Measurements from ENCODE around the gene NTMT1.
A peak's percentile ranks its signal among the peaks of the same experiment; 100 is the strongest.

The NTMT1 gene

GRCh38 chr9:129604766-129605163 is 21.2 kb upstream of the NTMT1 start:
- peaks cover 11% of the 10 kb centered on the region for H3K27me3 Mint-ChIP-seq
- no peak overlapping the region for H3K4me3 Mint-ChIP-seq
- H3K4me1 Mint-ChIP-seq, result peaks cover 19% of the 10 kb centered on the region
- no peak overlapping the region for H3K27ac Mint-ChIP-seq
- ATAC-seq (ENCODE audit: low read depth), result no peak
- DNase-seq (ENCODE audit: low spot score in 2 of 2), result no peak
- H3K36me3 Mint-ChIP-seq, result no peaks in the 10 kb centered on the region
- no peaks in the 10 kb centered on the region for H3K9me3 Mint-ChIP-seq

- no peak overlapping the region for H3K4me3 Mint-ChIP-seq
Observed at GRCh38 chr9:129606161-129607026, 19.6 kb upstream of the NTMT1 start.

GRCh38 chr9:129607027-129607387 is 19.0 kb upstream of the NTMT1 start:
- Mint-ChIP-seq H3K9me3 (no peaks in the 10 kb centered on the region), H3K36me3 (no peaks in the 10 kb centered on the region), H3K4me3 (no peak overlapping the region), H3K27ac (no peak overlapping the region), H3K27me3 (peaks cover 6% of the 10 kb centered on the region), H3K4me1 (peaks cover 27% of the 10 kb centered on the region)
- ATAC-seq (ENCODE audit: low read depth) (no peak), DNase-seq (ENCODE audit: low spot score in 2 of 2) (no peak)

More at GRCh38 chr9:129606161-129607026, 19.6 kb upstream of the NTMT1 start:
- Mint-ChIP-seq H3K27me3 (peaks cover 7% of the 10 kb centered on the region), H3K9me3 (no peaks in the 10 kb centered on the region), H3K27ac (no peak overlapping the region), H3K36me3 (no peaks in the 10 kb centered on the region), H3K4me1 (peaks cover 27% of the 10 kb centered on the region)
- no peak for DNase-seq (ENCODE audit: low spot score in 2 of 2)
- no peak for ATAC-seq (ENCODE audit: low read depth)

DNA sequence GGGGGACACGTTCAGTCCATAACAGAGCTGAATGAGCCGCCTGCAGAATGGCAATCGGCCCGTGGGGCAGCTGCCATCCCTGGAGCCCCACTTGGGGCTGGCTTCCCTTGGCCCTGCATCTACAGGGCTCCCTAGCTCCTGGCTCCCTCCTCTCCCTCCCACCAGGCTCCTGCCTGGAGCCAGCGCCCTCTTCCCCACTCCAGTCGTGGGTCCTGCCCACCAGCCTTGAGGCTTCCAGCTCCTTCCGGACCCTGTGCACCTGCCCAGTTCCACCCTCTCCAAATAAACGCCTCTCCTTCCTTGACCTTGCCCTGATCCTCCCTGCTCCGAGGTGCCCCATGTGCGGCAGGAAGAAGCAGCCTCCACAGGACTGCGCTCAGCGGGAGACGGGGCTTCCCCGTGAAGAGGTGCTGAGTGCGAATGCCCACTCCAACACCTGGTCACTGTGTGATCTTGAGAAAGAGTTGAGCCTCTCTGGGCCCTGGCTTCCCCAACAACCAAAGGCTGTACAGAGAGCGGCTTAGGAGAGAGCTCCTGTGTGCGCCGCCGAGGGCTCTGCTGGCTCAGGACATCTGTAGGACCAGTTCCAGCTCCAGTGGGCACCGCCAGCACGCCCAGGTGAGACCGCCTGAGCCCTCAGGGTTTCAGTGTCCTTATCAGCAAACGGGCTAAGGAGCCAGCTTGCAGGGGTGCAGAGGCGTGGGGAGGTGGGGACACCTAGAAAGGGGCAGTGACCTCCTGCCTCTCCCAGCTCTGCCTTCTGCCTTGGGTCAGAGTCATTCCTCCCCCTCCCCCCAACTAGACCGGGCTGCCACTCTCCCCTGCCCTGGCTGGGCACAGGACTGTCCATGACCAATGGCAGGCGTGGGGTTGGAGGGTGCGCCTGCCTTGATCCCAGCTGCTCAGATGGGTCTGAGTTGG is 17.1 kb upstream of the NTMT1 start:
- no peaks in the 10 kb centered on the region for H3K36me3 Mint-ChIP-seq
- peak overlapping the region; percentile 67 for H3K4me3 Mint-ChIP-seq
- H3K27me3 Mint-ChIP-seq, result no peaks in the 10 kb centered on the region
- ATAC-seq (ENCODE audit: low read depth) (no peak), DNase-seq (ENCODE audit: low spot score in 2 of 2) (no peak)
- no peak overlapping the region for H3K27ac Mint-ChIP-seq
- H3K4me1 Mint-ChIP-seq, result peaks cover 22% of the 10 kb centered on the region
- H3K9me3 Mint-ChIP-seq, result no peaks in the 10 kb centered on the region

GRCh38 chr9:129609486-129610212 is 16.3 kb upstream of the NTMT1 start:
- Mint-ChIP-seq H3K27ac (peak overlapping the region; percentile 31), H3K27me3 (no peaks in the 10 kb centered on the region), H3K4me1 (peaks cover 21% of the 10 kb centered on the region), H3K4me3 (peak overlapping the region; percentile 96), H3K36me3 (no peaks in the 10 kb centered on the region), H3K9me3 (no peaks in the 10 kb centered on the region)
- DNase-seq (ENCODE audit: low spot score in 2 of 2) (peak in 1 of 2 donors; percentile 45), ATAC-seq (ENCODE audit: low read depth) (peak; percentile 47)

GRCh38 chr9:129610213-129610472 is 15.8 kb upstream of the NTMT1 start:
- no peak for ATAC-seq (ENCODE audit: low read depth)
- Mint-ChIP-seq H3K27ac (peak overlapping the region; percentile 31), H3K4me3 (peak overlapping the region; percentile 83)

DNA sequence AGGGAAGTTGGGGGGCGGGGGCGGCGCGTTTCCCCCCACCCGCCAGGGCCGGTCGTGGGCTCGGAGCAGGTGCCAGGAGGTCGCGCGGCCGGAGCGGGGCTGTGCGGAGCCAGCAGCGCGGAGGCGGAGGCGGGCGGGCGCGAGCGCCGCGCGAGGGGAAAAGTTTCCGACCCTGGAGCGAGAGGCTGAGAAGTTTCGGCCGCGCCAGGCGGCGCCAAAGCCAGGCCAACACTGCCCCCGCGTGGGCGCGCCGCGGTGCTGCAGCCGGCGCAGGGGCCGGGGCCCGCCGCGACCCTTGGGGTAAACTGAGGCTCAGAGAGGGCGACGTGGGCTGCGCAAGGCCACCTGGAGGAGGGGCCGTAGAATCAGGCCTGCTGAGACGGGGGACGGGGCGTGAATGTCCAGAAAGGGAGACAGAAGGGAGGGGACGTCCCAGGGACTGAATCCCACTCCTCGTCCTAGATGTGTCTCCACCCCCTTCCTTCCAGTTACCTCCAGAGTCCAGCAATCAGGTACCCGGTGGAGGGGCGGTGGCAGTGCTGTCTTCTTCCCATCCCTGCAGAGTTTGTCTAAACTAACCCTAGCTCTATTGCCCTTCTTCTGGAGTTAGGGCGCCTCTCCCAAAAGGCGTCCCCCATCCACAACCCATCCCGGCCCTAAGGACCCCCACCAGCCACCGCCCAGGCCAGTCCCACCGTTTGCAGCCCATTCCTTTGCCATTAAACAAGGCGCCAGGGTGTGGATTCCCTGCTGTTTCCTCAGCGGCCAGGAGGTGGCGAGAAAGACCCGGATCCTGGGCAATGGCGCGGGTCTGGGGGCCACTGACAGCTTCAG is 15.3 kb upstream of the NTMT1 start:
- H3K9me3 Mint-ChIP-seq, result no peaks in the 10 kb centered on the region
- H3K4me1 Mint-ChIP-seq, result peaks cover 19% of the 10 kb centered on the region
- peak overlapping the region; percentile 83 for H3K4me3 Mint-ChIP-seq
- no peaks in the 10 kb centered on the region for H3K36me3 Mint-ChIP-seq
- peak; percentile 73 for ATAC-seq (ENCODE audit: low read depth)
- peak; percentile 62 to 77 for DNase-seq (ENCODE audit: low spot score in 2 of 2)
- no peaks in the 10 kb centered on the region for H3K27me3 Mint-ChIP-seq
- H3K27ac Mint-ChIP-seq, result no peak overlapping the region

More at GRCh38 chr9:129610213-129610472, 15.8 kb upstream of the NTMT1 start:
- no peak for DNase-seq (ENCODE audit: low spot score in 2 of 2)
- Mint-ChIP-seq H3K4me1 (peaks cover 19% of the 10 kb centered on the region), H3K27me3 (no peaks in the 10 kb centered on the region), H3K36me3 (no peaks in the 10 kb centered on the region), H3K9me3 (no peaks in the 10 kb centered on the region)

GRCh38 chr9:129611307-129611800 is 14.6 kb upstream of the NTMT1 start:
- Mint-ChIP-seq H3K4me1 (peaks cover 19% of the 10 kb centered on the region), H3K27ac (no peak overlapping the region), H3K36me3 (no peaks in the 10 kb centered on the region), H3K9me3 (no peaks in the 10 kb centered on the region), H3K27me3 (no peaks in the 10 kb centered on the region), H3K4me3 (peak overlapping the region; percentile 83)
- ATAC-seq (ENCODE audit: low read depth) (no peak), DNase-seq (ENCODE audit: low spot score in 2 of 2) (no peak)

DNA sequence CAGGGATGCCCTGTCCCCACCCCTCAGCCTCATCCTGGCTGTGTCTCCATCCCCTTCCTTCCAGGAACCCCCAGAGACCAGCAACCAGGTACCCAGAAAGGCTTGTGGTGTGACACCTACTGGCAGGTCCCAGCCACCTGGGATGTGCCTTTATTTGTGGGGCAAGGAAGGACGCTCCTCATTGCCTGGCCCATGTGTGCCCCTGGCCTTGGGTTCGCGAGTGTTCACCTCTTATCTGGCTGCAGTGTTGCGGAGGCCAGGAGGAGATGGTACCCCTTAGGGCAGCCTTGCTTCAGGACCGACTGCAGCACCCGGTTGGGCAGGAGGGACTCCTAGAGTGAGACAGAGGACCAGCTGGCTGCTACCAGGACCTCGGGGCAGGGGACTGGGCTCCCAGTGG is 13.8 kb upstream of the NTMT1 start:
- H3K27me3 Mint-ChIP-seq, result no peaks in the 10 kb centered on the region
- DNase-seq (ENCODE audit: low spot score in 2 of 2) (no peak), ATAC-seq (ENCODE audit: low read depth) (no peak)
- no peak overlapping the region for H3K4me3 Mint-ChIP-seq
- peaks cover 18% of the 10 kb centered on the region for H3K4me1 Mint-ChIP-seq
- no peak overlapping the region for H3K27ac Mint-ChIP-seq
- no peaks in the 10 kb centered on the region for H3K9me3 Mint-ChIP-seq
- H3K36me3 Mint-ChIP-seq, result no peaks in the 10 kb centered on the region

DNA sequence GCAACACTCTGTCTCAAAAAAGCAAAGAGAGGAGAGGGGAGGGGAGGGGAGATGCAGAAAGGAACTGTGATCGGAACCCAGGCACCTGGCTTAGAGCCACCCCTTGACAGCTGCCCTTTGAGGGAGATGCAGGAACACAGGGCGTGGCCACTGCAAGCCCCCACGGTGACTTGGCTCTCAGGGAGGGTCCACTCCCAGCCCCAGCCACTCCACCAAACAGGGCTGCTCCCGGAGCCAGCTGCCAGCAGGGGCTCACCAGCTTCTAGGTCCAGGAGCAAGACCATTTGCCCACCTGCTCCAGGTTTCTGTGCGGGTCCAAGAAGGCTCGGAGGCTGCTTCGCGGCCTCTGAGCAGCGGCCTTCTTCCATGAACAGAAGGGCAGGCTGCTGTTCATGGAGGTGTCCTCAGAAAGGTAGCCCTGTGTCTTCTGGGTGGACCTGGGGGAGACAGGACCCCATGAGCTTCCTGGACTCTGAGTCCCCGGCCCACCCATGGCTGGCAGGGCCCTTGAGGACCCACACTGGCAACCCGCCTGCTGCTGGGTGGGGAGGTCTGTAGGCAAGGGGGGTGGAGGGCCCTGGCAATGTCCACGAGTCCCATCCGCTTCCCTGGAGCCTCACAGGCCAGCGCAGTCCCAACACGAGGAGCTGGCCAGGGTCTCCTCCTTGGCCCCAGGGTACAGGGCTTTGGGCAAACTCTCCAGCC is 13.0 kb upstream of the NTMT1 start:
- no peak for ATAC-seq (ENCODE audit: low read depth)
- Mint-ChIP-seq H3K4me3 (no peak overlapping the region), H3K27ac (no peak overlapping the region), H3K4me1 (peaks cover 12% of the 10 kb centered on the region), H3K27me3 (no peaks in the 10 kb centered on the region), H3K36me3 (no peaks in the 10 kb centered on the region), H3K9me3 (no peaks in the 10 kb centered on the region)
- no peak for DNase-seq (ENCODE audit: low spot score in 2 of 2)

DNA sequence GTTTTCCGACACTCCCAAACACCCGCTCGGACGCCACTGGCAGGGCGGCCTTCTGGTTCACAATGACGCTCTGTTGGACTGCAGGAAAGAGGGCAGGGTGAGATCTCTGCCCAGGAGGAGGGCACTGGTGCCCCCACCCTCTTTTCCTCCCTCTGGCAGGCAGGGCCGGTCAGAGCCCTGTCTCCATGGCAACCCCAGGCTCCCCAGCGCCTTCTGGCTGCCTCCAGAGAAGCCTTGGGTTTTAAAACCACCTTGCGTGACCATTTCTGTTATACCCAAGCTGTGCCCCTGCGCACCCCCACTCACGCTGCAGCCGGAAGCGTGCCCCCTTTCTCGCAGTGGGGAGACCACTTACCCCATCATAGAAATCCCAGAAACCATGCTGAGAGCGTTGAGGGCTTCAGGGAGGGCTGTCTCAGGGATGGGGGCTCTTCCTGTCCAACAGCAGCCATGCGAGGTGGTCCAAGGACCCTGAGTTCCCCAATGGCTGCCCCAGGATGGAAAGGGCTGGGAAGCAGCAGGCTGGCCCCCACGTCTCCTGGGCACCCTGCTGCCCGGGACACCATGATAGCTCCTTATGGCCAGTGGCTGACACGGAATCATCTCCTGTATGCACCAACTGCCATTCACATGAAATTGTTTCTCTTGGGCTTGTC is 12.3 kb upstream of the NTMT1 start:
- H3K27me3 Mint-ChIP-seq, result peaks cover 3% of the 10 kb centered on the region
- peaks cover 11% of the 10 kb centered on the region for H3K4me1 Mint-ChIP-seq
- no peaks in the 10 kb centered on the region for H3K36me3 Mint-ChIP-seq
- ATAC-seq (ENCODE audit: low read depth) (no peak), DNase-seq (ENCODE audit: low spot score in 2 of 2) (no peak)
- no peaks in the 10 kb centered on the region for H3K9me3 Mint-ChIP-seq
- H3K27ac Mint-ChIP-seq, result no peak overlapping the region
- H3K4me3 Mint-ChIP-seq, result no peak overlapping the region

- H3K4me1 Mint-ChIP-seq, result peaks cover 6% of the 10 kb centered on the region
- no peak for ATAC-seq (ENCODE audit: low read depth)
- H3K27ac Mint-ChIP-seq, result no peak overlapping the region
- no peak for DNase-seq (ENCODE audit: low spot score in 2 of 2)
- no peaks in the 10 kb centered on the region for H3K9me3 Mint-ChIP-seq
- no peaks in the 10 kb centered on the region for H3K36me3 Mint-ChIP-seq
- no peak overlapping the region for H3K4me3 Mint-ChIP-seq
- peaks cover 10% of the 10 kb centered on the region for H3K27me3 Mint-ChIP-seq
Observed at GRCh38 chr9:129614932-129615331, 11.0 kb upstream of the NTMT1 start.
